BJ (cell line): ENCODE data around the gene SLC24A1. TPM values are rescaled to one million over a fixed set of nuclear protein-coding genes. Genes with fewer than 3 reads are reported as not detected.

Experiments used
- CTCF ChIA-PET: fragments of 350-600 bp; formaldehyde crosslinking; extraction: SDS; loops from one replicate; lab custom pipeline; 2021; ENCODE audit warnings: antibody characterized with exemption, inconsistent platforms; lab: Yijun Ruan, JAX
- POLR2A ChIA-PET: fragments of 300-600 bp; sonication (Branson Sonifier 250); formaldehyde crosslinking; extraction: SDS; loops from one replicate; lab custom pipeline; 2021; ENCODE audit warnings: antibody characterized with exemption; lab: Charles Lee
- DNase-seq: peaks from one replicate; pipeline ENCODE4 v3.0.0-alpha.2; 2011; ENCODE audit warnings: low read depth
- H3K27me3 ChIP-seq: 2 replicates; pipeline ENCODE4 v1.6.0; 2011; ENCODE audit warnings: low read length; ENCODE audit not compliant: control insufficient read depth, insufficient read depth
- H3K36me3 ChIP-seq: 2 replicates; pipeline ENCODE4 v1.5.1; 2011; ENCODE audit warnings: low read length; ENCODE audit not compliant: control insufficient read depth, insufficient read depth
- H3K4me3 ChIP-seq: 2 replicates; pipeline ENCODE4 v1.5.1; 2011; ENCODE audit warnings: low read depth, mild to moderate bottlenecking, control low read depth, low read length
- CTCF ChIP-seq: IDR thresholded peaks from 2 replicates; pipeline ENCODE4 v1.5.1; 2011; ENCODE audit warnings: low read depth, mild to moderate bottlenecking, control low read depth, inconsistent platforms, low read length, moderate library complexity; ENCODE audit not compliant: insufficient read depth
- polyA plus RNA-seq: library from polyadenylated mRNA; depleted of rRNA; stranded (reverse); fragments of >200 nt; gene quantifications from 2 replicates; pipeline ENCODE4 v1.2.3, GENCODE V29; 2011

SLC24A1 gene
- polyA plus RNA-seq, 1 experiment = 7.0 TPM

- DNase-seq = no peak
- CTCF ChIA-PET = interaction anchor here (1.4 kb wide), 1 partner anchor 194 kb away, joined by 4 read pairs; no protein-coding TSS in a partner anchor
- peaks cover 2% of the 10 kb centered on the region for H3K36me3 ChIP-seq
- no peak for TF ChIP-seq CTCF
- no peak overlapping the region for H3K4me3 ChIP-seq
- H3K27me3 ChIP-seq = no peaks in the 10 kb centered on the region
- POLR2A ChIA-PET = no interaction called here
These were observed 41.8 kb downstream of the SLC24A1 start for GRCh38 chr15:65663521-65663920.

GRCh38 chr15:65666257-65666656 lies 44.5 kb downstream of the SLC24A1 start:
- H3K27me3 ChIP-seq = no peaks in the 10 kb centered on the region
- CTCF ChIA-PET = no interaction called here
- TF ChIP-seq CTCF = 0 out of 2 replicates have a peak, but pooled peaks have one; percentile 2
- peak; percentile 27 for DNase-seq
- peaks cover 2% of the 10 kb centered on the region for H3K36me3 ChIP-seq
- no peak overlapping the region for H3K4me3 ChIP-seq
- POLR2A ChIA-PET = no interaction called here

- POLR2A ChIA-PET = no interaction called here
- TF ChIP-seq CTCF = no peak
These were observed 53.8 kb downstream of the SLC24A1 start for GRCh38 chr15:65675551-65675950.

GRCh38 chr15:65676123-65676522 lies 54.4 kb downstream of the SLC24A1 start:
- Histone ChIP-seq H3K36me3 (no peaks in the 10 kb centered on the region), H3K27me3 (no peaks in the 10 kb centered on the region), H3K4me3 (no peak overlapping the region)
- DNase-seq = no peak
- no peak for TF ChIP-seq CTCF
- ChIA-PET CTCF (interaction anchor here (0.7 kb wide), 1 partner anchor 1064 kb away, joined by 3 read pairs; no protein-coding TSS in a partner anchor), POLR2A (no interaction called here)

More at GRCh38 chr15:65675551-65675950, 53.8 kb downstream of the SLC24A1 start:
- Histone ChIP-seq H3K27me3 (no peaks in the 10 kb centered on the region), H3K36me3 (no peaks in the 10 kb centered on the region), H3K4me3 (no peak overlapping the region)
- no peak for DNase-seq
- CTCF ChIA-PET = interaction anchor here (0.7 kb wide), 1 partner anchor 1064 kb away, joined by 3 read pairs; no protein-coding TSS in a partner anchor

GRCh38 chr15:65680544-65680943 lies 58.8 kb downstream of the SLC24A1 start:
- DNase-seq = no peak
- POLR2A ChIA-PET = no interaction called here
- no peak for TF ChIP-seq CTCF
- CTCF ChIA-PET = no interaction called here
- Histone ChIP-seq H3K4me3 (no peak overlapping the region), H3K27me3 (no peaks in the 10 kb centered on the region), H3K36me3 (no peaks in the 10 kb centered on the region; the same call in 1 of the 2 replicates)
